Cardiac septum (tissue), 1 donor: ENCODE measurements around the gene ENPP4. TPM values are rescaled to one million over a fixed set of nuclear protein-coding genes. Genes with fewer than 3 reads are reported as not detected.
"Not testable (repeated sequence)": the region's sequence is repeated elsewhere in the genome, so short reads cannot be mapped to it uniquely, and the experiment has no call there.

Source experiments
- DNase-seq: peaks from one replicate; pipeline ENCODE4 v3.0.0-alpha.2; 2020; ENCODE audit warnings: low spot score
- intact Hi-C: fragments of 100-400 bp; cut with DNase I; formaldehyde crosslinking; loops from one replicate; pipeline ENCODE4 v1.14.0; 2022
- total RNA-seq: library from RNA; stranded (reverse); fragmentation: NEBNext Ultra II Directional; extraction: Animal tissue kit (Norgen Biotek cat#: 25700); gene quantifications from one replicate; pipeline ENCODE4 v1.2.1, GENCODE V29; 2021
- donor health status: DM: no; HTN: no; CAD: no.

ENPP4 gene
- total RNA-seq, 1 donor from 2014 or later = 18.1 TPM

- DNase-seq = no peak
- intact Hi-C loops = no loop called here
These were observed 1.3 kb upstream of the ENPP4 start for GRCh38 chr6:46128476-46128875.

GRCh38 chr6:46129291-46129628, 529 bp upstream of the ENPP4 start:
- no peak for DNase-seq
- intact Hi-C loops = no loop called here

- DNase-seq = no peak
- intact Hi-C loops = no loop called here
These were observed 877 bp downstream of the ENPP4 start for GRCh38 chr6:46130666-46131065.

GRCh38 chr6:46131291-46131690, 1.5 kb downstream of the ENPP4 start:
- DNase-seq, intact Hi-C loops: not testable (repeated sequence)

- intact Hi-C loops = no loop called here
- DNase-seq = no peak
These were observed 4.4 kb downstream of the ENPP4 start for GRCh38 chr6:46134216-46134615.

GRCh38 chr6:46135176-46135575, 5.4 kb downstream of the ENPP4 start:
- intact Hi-C loops = no loop called here

GRCh38 chr6:46136831-46137230, 7.0 kb downstream of the ENPP4 start:
- intact Hi-C loops = no loop called here
- no peak for DNase-seq

More at GRCh38 chr6:46135176-46135575, 5.4 kb downstream of the ENPP4 start:
- no peak for DNase-seq

GRCh38 chr6:46137387-46137786, 7.6 kb downstream of the ENPP4 start:
- no peak for DNase-seq
- intact Hi-C loops = no loop called here

- intact Hi-C loops = no loop called here
- no peak for DNase-seq
These were observed 8.5 kb downstream of the ENPP4 start for GRCh38 chr6:46138281-46138680.

GRCh38 chr6:46144270-46144669, 14.5 kb downstream of the ENPP4 start:
- intact Hi-C loops = no loop called here
- no peak for DNase-seq

- DNase-seq, intact Hi-C loops: not testable (repeated sequence)
These were observed 19.3 kb downstream of the ENPP4 start for GRCh38 chr6:46149066-46149465.

GRCh38 chr6:46156701-46157100, 26.9 kb downstream of the ENPP4 start:
- intact Hi-C loops = no loop called here
- DNase-seq = no peak

- DNase-seq = no peak
- intact Hi-C loops = no loop called here
These were observed 29.4 kb downstream of the ENPP4 start for GRCh38 chr6:46159229-46159628.

- intact Hi-C loops = no loop called here
- DNase-seq = no peak
These were observed 30.3 kb downstream of the ENPP4 start for GRCh38 chr6:46160102-46160501.

GRCh38 chr6:46170357-46171289, 40.8 kb downstream of the ENPP4 start, which contains the start of gene ENPP5:
TSS of gene ENPP5 (minus strand) at chr6:46170980. CDS start at chr6:46168262, 2,718 bp downstream.
- intact Hi-C loops = no loop called here
- peak; percentile 90 for DNase-seq

- DNase-seq = no peak
These were observed 42.4 kb downstream of the ENPP4 start for GRCh38 chr6:46172176-46172575.

GRCh38 chr6:46174904-46175303, 45.1 kb downstream of the ENPP4 start:
- intact Hi-C loops = no loop called here
- DNase-seq = no peak

More at GRCh38 chr6:46172176-46172575, 42.4 kb downstream of the ENPP4 start:
- intact Hi-C loops = no loop called here

- no peak for DNase-seq
- intact Hi-C loops = no loop called here
These were observed 45.7 kb downstream of the ENPP4 start for GRCh38 chr6:46175446-46175845.

GRCh38 chr6:46175976-46176375, 46.2 kb downstream of the ENPP4 start:
- intact Hi-C loops = no loop called here

GRCh38 chr6:46184114-46184513, 54.3 kb downstream of the ENPP4 start:
- DNase-seq = no peak
- intact Hi-C loops = no loop called here

More at GRCh38 chr6:46175976-46176375, 46.2 kb downstream of the ENPP4 start:
- DNase-seq = no peak

GRCh38 chr6:46186583-46186982, 56.8 kb downstream of the ENPP4 start:
- DNase-seq = no peak
- intact Hi-C loops = no loop called here
